Subcutaneous adipose tissue (tissue), 4 donors: ENCODE results near the gene ANKRD53. TPM values are rescaled to one million over a fixed set of nuclear protein-coding genes. Genes with fewer than 3 reads are reported as not detected.

Source experiments
- total RNA-seq, 4 donors: library from RNA; depleted of rRNA; stranded (reverse); fragments of >200 nt; gene quantifications; one replicate each; pipeline ENCODE4 v1.1.0, GENCODE V29; 2016
- TF ChIP-seq, protein P1 (sequence below): fragments of 450-650 bp; IDR thresholded peaks from one replicate; pipeline ENCODE4 v1.5.1; 2016; ENCODE audit warnings: low read depth, mild to moderate bottlenecking, control low read depth, antibody characterized with exemption, moderate library complexity

The ANKRD53 gene
- total RNA-seq, 4 donors from 2014 or later = 3.5 to 16.4 (median 8.3) TPM

DNA sequence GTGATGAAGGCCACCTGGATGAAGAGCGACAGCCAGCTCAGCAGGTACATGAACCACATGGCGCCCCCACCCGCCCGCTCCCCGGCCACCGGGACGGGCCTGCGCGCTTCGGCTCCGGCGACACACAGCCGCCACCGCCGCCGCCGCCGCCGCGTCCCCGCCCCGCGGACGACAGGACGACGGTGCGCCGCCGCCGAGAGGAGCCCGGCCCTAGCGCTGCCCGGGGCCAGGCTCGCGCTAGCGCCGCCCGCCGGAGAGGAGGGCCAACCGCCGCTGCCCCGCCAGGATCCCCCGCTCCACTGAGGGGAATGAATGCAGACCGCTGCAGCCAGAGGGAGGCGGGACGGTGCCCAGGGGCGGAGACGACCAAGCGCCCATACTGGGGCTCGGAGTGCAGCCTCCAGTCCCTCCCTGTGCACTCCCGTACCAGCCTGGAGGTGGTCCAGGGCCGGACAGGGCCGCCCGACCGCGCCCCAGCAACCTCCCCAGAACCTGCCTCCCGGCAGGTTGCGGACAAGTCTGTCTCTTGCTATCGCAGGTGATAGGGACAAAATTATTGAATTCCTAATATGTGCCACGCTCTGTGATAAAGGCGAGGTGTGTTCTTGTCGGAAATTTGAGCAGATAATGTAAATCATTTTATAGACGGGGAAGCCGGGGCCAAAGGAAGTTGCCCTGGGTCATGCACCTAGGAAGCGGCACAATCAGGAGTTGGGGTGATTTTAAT, 16.4 kb downstream of the ANKRD53 start, which contains the start of gene TEX261:
Gene TEX261, minus strand, starts transcription at position 175 of the 727 bp plus-strand sequence. Its CDS starts 116 bp downstream, at position 59.
- TF ChIP-seq, protein P1, sequence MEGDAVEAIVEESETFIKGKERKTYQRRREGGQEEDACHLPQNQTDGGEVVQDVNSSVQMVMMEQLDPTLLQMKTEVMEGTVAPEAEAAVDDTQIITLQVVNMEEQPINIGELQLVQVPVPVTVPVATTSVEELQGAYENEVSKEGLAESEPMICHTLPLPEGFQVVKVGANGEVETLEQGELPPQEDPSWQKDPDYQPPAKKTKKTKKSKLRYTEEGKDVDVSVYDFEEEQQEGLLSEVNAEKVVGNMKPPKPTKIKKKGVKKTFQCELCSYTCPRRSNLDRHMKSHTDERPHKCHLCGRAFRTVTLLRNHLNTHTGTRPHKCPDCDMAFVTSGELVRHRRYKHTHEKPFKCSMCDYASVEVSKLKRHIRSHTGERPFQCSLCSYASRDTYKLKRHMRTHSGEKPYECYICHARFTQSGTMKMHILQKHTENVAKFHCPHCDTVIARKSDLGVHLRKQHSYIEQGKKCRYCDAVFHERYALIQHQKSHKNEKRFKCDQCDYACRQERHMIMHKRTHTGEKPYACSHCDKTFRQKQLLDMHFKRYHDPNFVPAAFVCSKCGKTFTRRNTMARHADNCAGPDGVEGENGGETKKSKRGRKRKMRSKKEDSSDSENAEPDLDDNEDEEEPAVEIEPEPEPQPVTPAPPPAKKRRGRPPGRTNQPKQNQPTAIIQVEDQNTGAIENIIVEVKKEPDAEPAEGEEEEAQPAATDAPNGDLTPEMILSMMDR = no peak

DNA sequence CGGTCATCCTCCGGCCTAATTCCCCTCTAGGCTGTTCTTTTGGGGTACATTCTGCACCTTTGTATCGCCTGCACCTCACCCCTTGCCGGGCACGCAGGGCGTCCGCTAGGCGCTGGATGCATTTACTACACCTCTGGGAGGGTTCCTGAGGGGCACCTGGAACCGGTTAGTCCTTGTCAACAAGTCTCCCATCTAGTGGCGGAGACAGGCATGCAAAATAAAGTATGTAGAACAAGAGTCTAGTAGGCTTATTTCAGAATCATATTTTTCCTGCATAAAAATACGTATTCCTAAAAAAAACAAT, 16.9 kb downstream of the ANKRD53 start:
- TF ChIP-seq, protein P1 = no peak

DNA sequence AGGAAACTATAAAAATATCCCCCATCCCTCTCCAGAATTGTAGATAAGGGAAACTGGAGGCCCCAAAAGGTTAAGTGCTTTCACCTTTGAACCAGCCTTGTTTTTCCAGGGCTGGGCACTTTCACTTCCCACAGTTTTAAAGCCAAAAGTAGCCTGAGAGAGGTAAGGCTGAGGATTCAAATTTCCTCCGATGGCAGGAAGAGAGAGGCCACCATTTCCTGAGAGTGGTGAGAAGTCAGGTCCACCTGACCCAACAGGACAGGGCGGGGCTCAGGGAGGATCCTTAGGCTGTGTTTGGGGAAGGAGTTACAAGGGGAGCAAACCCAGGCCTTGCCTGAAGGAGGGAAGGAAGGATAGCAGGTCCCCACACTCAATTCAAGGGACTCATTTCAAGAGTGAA, 20.9 kb downstream of the ANKRD53 start:
- TF ChIP-seq, protein P1 = no peak

DNA sequence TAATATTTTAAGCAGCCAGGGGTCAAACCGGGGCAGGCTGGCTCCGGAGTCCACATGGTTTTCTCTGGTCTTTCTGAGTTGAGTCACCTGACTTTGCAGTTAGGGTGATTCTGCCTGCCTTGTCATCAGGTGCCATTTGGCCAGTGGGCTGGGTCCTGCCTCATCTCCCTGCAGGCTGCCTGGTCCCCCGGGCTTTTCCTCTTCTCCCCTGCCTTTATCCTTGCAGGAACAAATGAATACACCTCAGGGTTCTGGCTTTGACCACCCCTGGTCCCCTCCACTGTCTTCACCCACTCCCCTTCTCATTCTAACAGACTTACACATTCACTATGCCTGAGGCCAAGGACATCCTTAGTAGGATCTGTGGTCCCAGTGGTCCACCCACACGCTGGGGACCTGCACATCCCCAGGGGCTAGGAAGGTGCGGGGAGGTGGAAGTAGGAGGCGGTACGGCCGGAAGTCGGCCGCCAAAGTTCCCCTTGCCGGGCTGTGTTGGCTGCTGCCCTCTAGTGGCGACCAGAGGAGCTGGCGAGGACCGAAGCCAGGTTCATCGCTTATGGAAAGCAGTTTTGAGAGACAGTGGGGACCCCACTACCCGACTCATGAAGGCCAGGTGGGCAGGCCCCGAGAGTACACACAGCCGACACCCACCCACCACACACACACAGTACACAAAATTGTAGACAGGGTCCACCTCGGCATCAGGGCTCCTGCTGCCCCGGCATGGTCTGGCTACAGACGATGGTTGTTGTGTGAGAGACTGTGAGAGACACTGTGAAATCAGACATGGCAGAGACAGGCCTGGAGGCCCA, 22.6 kb downstream of the ANKRD53 start:
- TF ChIP-seq, protein P1 = no peak

DNA sequence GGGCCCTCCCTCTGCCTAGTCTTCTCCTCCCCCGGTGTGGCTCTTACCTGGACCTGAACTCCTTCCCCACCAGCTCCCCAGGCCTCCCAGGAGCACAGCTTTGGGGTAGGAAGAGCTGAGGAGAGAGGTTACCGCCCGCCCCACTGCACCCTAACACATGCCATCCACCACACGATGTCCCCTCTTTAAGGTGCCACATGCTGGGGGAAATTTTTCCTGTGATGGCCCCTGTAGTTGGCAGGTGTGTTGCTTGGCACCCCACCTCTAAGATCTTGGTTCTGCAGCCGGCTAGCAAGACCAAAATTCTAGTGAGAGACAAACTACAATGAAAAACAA, 23.1 kb downstream of the ANKRD53 start:
- TF ChIP-seq, protein P1 = no peak

DNA sequence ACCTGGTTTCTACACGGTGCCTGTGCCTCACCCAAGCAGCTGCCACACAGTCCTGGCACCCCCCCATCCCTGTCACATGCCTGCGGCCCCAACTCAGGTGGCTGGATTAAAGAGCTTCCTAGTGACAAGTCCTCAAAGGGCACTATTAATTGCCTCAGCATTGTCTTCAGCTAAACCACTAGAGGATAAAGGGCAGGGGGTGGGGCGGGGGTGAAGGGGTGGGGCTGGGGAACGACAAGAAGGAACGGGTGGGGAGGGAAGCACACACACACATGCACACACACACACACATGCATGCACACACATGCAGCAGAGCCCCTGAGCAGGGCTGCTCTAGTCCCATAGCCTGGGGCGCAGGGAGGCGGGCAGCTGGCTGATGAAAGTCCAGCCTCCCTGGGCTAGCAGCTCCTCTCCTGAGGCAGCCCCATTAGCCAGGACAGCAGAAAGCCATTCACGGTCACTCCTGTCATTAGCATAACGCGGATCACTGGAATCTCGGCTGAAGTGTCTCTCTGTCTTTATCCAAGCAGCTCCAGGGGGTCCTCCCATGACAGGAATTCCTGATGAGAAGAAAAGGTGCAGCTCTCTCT, 23.6 kb downstream of the ANKRD53 start:
- TF ChIP-seq, protein P1 = no peak

DNA sequence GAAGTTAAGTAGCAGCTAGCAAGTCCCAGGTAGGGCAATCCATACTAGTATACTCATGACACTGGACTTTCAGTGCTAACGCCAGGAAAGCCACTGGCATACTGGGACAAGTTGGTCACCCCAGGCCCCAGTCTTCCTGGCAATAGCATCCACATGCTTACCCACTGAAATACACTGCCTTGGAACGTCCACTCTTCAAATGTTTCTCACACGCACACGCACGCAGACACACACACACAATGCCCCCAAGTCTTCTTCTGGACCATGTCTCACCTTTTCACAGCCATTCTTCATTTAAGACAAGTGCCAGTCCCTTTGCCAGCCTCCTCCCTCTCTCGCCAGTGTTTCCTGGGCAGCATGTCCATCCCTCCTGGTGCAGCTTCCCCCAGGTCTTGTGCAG, 25.0 kb downstream of the ANKRD53 start:
- TF ChIP-seq, protein P1 = no peak
